Anterior cingulate cortex (tissue), 58 donors: Measurements from ENCODE around the gene EPB41.

Source experiments
- DNase-seq, 58 donors: peaks; one replicate each; lab custom pipeline; 2025; lab: John Stamatoyannopoulos, UW

EPB41 gene

DNA sequence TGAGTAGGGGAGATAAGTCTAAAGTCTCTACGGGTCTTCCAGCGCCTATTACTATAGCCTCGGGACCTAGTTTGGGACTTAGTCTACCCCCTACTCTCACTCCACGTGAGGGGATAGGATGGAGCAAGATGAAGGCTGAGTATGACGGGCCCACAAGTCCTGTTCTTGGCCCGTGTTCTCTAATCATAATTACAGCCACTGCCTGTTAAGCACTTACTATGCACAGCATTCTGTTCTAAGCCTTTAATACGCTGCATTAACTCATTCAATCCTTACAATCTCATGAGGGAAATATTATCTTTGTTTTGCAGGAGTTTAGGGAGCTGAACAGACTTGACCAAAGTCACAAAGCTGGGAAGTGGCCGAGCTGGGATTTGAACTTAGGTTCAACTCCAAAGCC is 23.9 kb upstream of the EPB41 start:
- no peak for DNase-seq

DNA sequence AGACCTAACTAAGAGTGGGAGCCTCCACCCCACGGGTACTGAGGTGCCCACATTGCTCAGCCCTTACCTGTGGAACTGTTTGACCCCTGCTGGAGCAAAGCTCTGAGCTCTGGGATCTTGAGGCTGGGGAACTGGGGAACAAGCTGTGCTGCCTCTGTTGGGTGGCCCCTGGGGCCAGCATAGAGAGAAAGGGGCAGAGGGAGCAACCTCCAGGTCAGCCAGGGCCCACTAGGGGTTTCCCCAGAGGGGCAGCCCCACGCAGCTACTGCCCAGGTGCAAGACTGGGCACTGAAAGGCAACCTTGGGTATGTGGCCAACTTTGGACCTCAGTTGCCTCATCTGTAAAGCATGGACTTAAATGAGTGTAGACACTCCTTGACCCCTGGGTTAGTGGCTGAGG is 23.5 kb upstream of the EPB41 start:
- DNase-seq = no peak

DNA sequence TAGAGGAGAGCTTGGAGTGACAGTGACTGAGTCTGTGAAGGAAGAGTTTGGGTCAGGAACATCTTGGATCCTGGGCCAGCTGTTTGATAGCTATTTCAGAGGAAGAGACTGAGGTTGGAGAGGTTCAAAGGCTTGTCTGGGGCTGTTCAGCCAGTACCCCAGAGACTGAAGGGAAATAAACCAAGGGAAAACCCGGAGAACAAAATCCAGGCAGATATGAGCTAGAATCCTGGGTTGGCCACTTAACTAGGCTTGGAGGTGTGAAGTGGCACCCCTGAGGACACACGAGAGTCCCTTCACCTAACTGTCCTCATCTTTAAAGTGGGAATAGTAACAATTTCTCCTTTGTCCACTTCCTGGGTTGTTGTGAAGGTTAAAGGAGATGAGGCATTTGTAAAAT is 23.1 kb upstream of the EPB41 start:
- no peak for DNase-seq

DNA sequence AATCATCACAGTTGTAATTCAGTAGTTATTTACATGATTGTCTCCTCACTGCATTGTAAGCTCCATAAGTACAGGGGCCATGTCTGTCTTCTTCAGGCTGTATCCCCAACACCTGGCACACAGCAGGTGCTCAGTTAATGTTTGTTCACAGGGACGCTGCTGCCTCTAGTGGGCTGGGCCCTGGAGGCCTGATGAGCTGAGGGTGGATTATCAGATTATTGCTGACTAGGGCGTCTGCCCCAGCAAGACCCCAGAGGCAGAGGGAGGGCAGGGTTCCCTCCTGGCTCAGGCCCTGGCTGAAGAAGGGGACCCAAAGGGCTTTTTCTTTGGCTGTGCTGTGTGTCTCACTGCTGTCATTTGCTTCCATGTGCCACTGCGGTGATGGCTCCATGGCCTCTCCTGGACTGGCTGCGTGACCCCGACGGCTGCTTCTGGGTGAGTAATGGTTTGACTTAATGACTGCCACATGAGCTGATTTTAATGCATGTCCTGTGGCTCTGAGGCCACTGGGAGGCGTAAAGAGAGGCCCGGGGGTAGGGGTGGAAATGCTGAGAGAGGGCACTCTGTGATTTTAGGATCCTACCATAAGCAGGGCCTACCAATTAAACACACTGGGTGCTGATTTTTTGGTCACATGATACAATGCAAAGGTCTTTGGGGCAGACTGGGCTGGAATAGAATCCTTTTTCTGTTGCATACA is 20.8 kb upstream of the EPB41 start:
- DNase-seq = no peak

DNA sequence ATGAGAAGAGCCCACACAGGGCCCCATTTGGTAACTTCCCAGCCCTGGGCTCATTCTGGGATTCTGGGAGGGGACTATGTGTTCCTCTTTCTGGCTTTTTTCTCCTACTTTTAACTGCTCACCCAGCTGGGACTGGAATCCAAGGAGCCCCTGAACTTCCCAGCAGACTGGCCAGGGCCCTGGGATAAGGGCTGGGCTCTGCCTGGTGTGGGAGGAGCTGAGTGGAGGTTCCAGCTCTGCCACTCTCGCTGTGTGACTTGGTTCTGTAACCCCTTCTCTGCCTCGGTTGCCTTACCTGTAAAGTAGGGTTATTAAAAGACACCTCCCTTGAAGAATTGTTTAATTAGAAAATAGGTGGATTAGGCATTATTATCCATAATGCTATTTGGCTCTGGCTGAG is 19.6 kb upstream of the EPB41 start:
- no peak for DNase-seq

DNA sequence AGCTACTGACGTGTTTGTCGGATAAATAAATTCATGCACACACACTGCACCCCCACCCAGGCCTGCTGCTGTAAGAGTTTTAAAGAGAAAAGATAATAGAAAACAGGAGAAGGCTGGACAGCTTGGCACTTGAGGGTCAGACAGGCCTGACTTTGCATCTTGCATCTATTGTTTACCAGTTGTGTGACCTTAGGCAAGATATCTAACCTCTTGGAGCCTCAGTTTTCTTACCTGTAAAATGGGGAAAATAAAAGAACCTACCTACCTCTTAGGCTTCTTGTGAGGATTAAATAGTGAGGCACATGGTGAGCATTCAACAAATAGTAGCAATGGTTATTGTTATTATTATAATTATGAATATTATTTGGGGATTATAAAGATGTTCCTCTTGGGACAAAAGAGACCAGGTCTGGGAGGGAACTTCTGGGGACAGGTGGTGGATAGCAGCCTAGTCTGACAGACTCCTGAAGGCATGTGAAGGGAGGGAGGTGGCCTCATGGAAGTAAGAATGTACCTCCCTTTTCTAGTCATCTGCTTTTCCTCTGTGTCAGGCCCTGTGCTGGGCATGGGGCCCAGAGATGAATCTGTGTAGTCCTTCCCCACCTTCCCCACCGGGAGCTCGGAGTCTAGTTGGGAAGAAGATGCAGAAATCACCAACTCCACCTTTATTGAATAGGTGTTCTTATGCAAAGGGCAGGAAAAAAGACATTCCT is 18.3 kb upstream of the EPB41 start:
- no peak for DNase-seq

DNA sequence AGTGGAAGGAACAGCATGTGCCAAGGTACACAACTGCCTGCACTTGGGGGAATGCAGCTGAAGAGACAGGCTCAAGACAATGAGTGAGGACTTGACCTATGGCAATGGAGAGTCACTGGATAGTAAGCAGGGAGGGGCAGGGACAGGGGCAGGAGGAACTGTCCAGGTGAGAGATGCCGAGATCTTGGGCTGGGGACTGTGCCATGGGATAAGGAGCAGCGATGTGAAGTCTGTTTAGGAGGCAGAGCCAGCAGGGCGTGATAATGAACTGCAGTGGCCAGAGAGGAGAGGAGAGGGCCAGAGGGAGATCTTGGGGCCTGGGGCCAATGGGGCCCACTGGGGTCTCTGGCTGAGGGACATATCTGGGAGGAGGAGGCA is 17.8 kb upstream of the EPB41 start:
- DNase-seq = no peak

DNA sequence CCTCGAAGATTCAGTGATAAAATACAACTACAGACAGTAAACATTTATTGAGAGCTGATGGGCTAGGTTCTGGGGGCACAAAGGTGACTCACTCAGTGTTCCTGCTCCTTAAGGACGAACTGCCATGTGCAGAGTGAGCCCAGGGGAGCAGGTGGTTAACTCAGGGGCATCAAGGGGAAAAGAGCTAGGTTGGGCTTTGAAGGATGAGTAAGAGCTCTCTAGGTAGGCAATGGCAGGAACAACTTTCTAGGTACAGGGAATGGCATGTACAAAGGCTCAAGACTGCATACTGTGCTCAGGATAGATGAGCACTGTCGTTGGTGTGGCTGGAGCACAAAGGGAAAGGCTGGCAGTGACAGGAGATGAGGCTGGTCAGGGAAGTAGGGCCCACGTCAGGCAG is 16.6 kb upstream of the EPB41 start:
- no peak for DNase-seq

DNA sequence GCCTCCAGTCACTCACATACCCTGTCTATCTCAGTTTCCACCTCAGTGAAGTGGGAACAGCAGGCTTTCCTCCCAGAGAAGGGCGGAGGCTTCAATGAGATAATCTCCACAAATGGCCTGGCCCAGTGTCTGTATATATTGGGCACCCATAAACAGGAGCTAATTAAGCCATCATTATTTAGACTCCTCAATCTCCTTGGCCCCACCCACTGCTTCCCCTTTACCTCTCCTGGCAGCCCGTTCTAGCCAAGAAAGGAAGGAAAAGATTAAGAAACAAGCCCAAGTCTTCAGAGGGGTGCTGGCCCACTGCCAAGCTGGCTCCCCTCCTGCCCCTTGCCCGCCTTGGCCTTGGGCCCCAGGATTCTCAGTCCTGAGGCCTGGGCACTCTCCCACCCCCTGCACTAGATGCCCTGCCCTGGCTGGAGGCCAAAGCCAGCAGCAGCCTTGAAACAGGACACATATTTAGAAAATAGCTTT is 15.9 kb upstream of the EPB41 start:
- peak in 5 of 58 donors; percentile 4 to 70 (median 13) for DNase-seq

DNA sequence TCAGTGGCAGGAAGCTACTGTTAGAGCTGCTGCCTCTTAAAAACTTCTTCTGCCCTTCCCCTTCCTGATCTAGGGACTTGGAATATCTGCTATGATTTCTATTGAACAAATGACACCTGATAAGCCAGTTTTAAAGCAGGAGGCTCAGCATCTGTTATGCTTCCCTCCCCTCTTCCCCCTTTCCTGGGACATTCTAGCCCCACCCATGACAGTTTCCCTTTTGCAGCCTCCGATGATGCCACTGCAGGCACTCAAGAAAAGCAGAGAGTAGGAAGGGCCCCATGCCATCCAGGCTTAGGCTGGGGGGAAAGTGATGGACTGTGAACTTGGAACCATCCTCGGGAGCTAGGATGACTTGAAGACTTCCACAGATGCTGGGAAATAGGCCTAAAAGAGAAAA is 15.1 kb upstream of the EPB41 start:
- no peak for DNase-seq

DNA sequence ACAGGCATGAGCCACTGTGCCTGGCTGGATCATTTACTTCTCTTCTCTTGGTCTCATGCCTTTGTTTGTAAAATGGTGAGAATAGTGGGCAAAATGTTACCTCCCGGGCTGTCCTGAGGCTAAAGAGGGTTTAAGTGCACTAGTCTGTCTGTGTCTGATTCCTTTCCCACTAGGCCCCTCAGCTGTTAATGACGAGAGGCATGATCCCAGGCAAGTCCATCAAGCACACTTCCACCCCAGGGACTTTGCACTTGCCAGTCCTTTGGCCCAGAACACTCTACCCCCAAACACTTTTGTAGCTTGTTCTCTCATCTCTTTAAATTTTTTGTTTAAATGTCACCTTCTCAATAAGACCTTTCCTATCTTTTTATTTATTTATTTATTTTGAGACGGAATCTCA is 13.8 kb upstream of the EPB41 start:
- DNase-seq = no peak

DNA sequence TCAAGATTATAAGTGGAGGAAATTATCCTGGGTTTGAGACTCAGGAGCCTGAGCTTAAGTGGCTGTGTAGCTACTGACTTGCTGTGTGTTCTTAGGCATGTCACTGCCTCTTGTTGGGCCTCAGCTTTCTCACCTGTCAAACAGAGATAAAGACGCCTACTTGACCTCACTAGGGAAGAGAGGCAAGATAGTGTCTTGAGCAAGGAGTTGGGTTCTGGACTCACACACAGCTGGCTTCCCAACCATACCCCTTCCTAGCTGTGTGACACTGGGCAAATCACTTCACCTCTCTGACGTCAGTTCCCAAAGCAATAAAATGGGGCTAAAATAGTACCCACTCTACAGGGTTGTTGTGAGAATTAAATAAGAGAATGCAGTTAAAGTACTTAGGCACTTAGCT is 11.6 kb upstream of the EPB41 start:
- DNase-seq = no peak

DNA sequence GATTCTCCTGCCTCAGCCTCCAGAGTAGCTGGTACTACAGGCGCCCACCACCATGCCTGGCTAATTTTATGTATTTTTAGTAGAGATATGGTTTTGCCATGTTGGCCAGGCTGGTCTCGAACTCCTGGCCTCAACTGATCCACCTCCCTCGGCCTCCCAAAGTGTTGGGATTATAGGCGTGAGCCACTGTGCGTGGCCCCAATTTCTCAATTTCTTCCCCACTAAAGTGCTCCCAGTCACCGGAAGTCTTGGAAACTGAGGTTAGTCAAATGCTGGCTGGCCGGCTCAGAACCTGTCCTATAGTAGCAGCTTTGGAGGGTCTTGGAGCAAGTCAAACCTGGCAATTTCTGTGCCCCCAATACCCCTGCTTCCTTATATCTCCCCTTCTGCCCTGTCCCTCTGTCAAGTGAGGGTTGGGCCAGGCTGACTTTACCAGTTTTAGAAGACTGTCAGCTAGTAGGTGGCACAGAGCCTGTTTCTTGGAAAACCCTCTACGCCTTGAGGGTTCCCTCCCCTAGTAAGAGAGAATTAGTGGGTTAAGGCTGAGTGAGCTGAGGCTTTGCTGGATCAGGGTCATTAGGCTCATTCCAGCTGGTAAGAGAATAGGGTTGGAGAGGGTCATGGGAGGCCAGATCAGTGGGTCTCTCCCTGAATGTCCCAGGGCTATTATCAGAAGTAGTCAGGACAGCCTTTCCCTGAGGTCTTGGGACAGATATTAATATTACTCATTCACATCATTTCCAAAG is 8.3 kb upstream of the EPB41 start:
- DNase-seq = no peak

DNA sequence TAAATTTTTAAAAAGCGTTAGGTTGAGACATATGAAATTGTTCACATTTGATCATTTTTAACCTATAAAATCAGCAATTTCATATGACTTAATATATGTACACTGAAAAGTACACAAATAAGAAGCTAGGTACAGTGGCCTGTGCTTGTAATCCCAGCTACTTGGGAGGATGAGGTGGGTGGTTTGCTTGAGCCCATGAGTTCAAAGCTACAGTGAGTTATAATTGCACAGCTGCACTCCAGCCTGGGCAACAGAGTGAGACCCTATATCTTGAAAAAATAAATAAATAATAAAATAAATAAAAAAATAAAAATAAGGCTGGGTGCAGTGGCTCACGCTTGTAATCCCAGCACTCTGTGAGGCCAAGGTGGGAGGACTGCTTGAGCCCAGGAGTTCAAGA is 5.2 kb upstream of the EPB41 start:
- no peak for DNase-seq

DNA sequence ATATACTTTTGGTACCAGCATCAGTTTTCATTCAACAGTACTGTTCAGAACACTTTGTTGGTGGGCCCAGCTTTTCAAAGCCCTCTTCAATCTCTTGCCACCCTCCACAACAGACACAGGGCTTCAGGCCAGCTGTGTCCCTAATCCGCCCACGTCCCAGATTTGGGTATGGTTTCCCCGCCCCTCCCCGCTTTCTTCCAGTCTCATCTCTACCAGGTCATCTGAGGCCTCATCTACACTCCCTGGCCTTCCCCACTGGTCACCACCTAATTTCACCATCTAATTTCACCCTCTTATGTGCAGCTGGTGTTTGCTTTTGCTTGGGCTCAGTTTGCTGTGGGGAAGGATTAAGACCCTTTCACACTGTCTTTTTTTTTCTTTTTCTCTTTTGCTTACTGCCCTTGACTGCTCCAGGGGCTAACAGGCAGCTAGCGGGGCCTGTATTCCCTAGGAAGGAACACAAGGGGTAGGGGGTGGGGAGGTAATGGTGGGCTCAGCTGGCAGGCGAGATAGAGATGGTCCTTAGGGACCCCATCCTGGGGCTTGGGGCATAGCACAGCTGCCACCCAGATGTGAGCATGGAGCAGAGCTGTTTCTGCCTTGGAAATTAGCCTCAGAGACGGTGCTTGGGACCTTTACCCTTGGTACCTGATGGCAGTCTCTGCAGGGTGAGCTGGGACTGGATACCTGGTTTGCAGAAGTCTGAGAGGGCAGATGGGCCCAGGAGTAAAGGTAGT is 3.8 kb upstream of the EPB41 start:
- DNase-seq = no peak

DNA sequence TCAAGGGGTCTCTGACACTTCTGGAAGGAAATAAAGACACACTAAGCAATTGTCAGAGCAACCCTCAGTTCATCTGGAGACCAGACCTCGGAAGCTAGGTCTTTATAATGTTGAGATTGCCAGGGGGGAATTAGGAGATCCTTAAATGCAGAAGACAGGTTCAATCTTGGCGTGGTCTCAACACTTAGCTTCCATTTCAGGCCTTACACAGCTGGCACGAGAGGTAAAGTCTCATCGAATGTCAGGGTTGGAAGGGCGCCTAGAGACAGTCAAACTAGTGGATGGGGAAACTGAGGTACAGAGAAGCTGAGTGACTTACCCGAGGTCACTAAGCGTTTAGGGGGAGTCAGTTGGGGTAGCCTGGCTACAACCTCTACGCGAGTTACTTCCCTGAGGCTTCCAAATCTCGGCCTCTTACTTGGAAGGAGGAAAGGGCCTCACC is 562 bp upstream of the EPB41 start:
- no peak for DNase-seq

DNA sequence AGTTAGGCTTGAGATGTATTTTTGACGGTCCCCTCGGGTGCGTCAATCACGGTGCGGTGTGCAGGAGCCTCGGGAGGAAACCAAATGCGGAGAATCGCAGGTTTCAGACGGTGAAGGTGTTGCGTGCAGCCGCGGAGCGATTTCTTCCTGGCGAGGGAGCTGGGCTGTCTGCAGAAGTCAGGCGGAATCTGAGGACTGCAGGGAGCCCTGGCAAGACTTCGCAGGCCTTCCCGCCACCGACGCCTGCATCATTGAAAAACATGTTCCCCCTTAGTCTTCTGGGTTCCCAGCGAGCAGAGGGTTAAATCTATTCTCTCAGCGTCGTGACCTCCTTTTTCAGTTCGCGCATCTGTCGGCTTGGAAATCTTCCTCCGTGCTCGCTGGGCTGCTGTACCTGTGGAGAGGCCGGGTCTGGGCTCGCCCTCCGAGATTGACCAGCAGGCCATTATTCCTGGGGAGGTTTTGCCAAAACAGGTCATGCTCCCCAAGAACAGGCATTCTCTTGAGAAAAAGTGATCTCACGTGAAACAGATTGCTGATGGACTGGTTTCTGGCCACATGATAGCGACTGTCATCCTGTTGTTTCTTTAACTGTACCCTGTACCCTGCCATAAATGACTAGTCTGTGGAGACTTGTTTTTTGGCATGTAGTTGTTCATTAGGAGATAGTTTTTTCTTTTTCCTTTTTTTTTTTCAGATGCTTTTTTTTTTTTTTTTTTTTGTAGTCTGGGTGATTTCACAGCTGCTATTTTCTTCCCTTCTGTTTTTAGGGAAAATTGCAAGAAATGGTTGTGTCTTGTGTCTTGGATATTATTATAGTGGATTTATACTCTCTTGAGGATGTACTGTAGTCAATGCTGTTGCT is 894 bp downstream of the EPB41 start:
- peak in 13 of 58 donors; percentile 3 to 49 (median 22) for DNase-seq

DNA sequence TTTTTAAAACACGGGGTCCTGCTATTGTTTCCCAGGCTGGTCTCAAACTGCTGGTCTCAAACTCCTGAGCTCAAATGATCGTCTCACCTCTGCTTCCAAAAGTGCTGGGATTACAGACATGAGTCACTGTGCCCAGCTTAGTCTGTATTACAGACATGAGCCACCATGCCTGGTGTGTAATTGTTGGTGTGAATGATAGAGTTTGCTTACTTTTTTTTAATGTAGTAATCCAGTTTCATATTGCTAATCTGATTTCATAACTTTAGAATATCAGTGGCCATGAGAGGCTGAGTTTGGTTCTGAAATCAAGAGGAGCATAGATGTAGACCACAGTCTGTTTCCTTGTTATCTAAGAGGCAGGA is 3.4 kb downstream of the EPB41 start:
- DNase-seq = no peak

DNA sequence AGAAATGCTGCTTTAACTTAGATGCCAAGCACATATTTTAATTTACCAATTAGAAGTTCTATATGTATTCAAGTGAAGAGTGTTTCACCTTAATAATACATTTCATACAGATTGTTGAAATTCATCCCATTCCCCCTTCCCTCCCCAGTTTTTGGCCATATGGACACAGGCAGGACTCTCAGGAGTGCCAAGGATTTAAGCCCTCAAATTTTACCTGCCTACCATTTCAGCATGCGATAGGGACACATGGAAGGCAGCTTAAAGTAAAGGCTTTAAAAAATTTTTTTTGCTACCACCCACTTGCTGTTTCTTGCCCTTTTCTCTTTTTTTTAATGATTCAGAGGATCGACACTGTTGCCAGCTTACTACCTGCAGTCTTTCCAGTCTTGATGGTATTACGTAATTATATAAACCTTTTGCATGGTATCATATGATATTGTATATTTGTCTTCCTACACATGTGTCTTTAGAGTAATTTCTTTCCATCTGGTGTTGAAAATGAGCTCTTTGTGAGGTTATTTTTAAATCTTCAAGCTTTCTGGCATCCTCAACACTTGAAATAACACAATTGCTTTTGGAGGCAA is 7.0 kb downstream of the EPB41 start:
- DNase-seq = no peak
